Smooth muscle cell of the brain vasculature (primary cell): ENCODE data around the gene PPIL6.

Experiments
- DNase-seq: peaks from one replicate; pipeline ENCODE4 v3.0.0-alpha.2; 2012; ENCODE audit warnings: low read depth, low spot score

PPIL6 gene

GRCh38 chr6:109449064-109449794 lies 8.8 kb upstream of the PPIL6 start:
- no peak for DNase-seq

- DNase-seq, result no peak
These were observed 8.2 kb upstream of the PPIL6 start for GRCh38 chr6:109448615-109449014.

- DNase-seq, result no peak
These were observed 7.6 kb upstream of the PPIL6 start for GRCh38 chr6:109447878-109448555.

GRCh38 chr6:109447087-109447486 lies 6.7 kb upstream of the PPIL6 start:
- no peak for DNase-seq

- no peak for DNase-seq
These were observed 6.1 kb upstream of the PPIL6 start for GRCh38 chr6:109446541-109446940.

- no peak for DNase-seq
These were observed 5.6 kb upstream of the PPIL6 start for GRCh38 chr6:109446072-109446471.

- DNase-seq, result no peak
These were observed 5.0 kb upstream of the PPIL6 start for GRCh38 chr6:109445382-109445781.

- no peak for DNase-seq
These were observed 3.1 kb upstream of the PPIL6 start for GRCh38 chr6:109443425-109443950.

GRCh38 chr6:109442393-109442924 lies 2.0 kb upstream of the PPIL6 start:
- no peak for DNase-seq

GRCh38 chr6:109441069-109441816 lies 815 bp upstream of the PPIL6 start:
- no peak for DNase-seq

GRCh38 chr6:109436041-109436440 lies 4.4 kb downstream of the PPIL6 start:
- DNase-seq, result no peak

GRCh38 chr6:109434456-109434855 lies 6.0 kb downstream of the PPIL6 start:
- no peak for DNase-seq

GRCh38 chr6:109429496-109429895 lies 10.9 kb downstream of the PPIL6 start:
- DNase-seq, result no peak

GRCh38 chr6:109428889-109429477 lies 11.4 kb downstream of the PPIL6 start:
- no peak for DNase-seq

- DNase-seq, result no peak
These were observed 15.5 kb downstream of the PPIL6 start for GRCh38 chr6:109424946-109425345.

- DNase-seq, result no peak
These were observed 19.2 kb downstream of the PPIL6 start for GRCh38 chr6:109421184-109421583.

- no peak for DNase-seq
These were observed 19.7 kb downstream of the PPIL6 start for GRCh38 chr6:109420751-109421150.

GRCh38 chr6:109417646-109418045 lies 22.8 kb downstream of the PPIL6 start:
- no peak for DNase-seq

- no peak for DNase-seq
These were observed 29.4 kb downstream of the PPIL6 start for GRCh38 chr6:109411034-109411433.

- no peak for DNase-seq
These were observed 34.2 kb downstream of the PPIL6 start for GRCh38 chr6:109406196-109406595.

- DNase-seq, result no peak
These were observed 43.4 kb downstream of the PPIL6 start for GRCh38 chr6:109397020-109397419.
